HG02642 (cell line): ENCODE data around the gene CENPA.
"Not testable (repeated sequence)": the region's sequence is repeated elsewhere in the genome, so short reads cannot be mapped to it uniquely, and the experiment has no call there.

Source experiments
- ATAC-seq: cut with Tn5 transposase; IDR thresholded peaks from one replicate; pipeline ENCODE4 v1.9.1; 2021; ENCODE audit warnings: mild to moderate bottlenecking; ENCODE audit not compliant: unreplicated experiment, poor library complexity

The CENPA gene

GRCh38 chr2:26784570-26785234, 1.2 kb upstream of the CENPA start:
- no peak for ATAC-seq

GRCh38 chr2:26786207-26787028, 562 bp downstream of the CENPA start:
- ATAC-seq = peak; percentile 10

- ATAC-seq = no peak
Observed at GRCh38 chr2:26792720-26793119, 6.9 kb downstream of the CENPA start.

- no peak for ATAC-seq
Observed at GRCh38 chr2:26793518-26793917, 7.7 kb downstream of the CENPA start.

GRCh38 chr2:26795135-26795534, 9.3 kb downstream of the CENPA start:
- ATAC-seq = not testable (repeated sequence)

- no peak for ATAC-seq
Observed at GRCh38 chr2:26801328-26801727, 15.5 kb downstream of the CENPA start.

- no peak for ATAC-seq
Observed at GRCh38 chr2:26801796-26802195, 15.9 kb downstream of the CENPA start.

GRCh38 chr2:26805241-26805676, 19.4 kb downstream of the CENPA start:
- no peak for ATAC-seq

GRCh38 chr2:26807788-26808460, 22.1 kb downstream of the CENPA start:
- no peak for ATAC-seq

GRCh38 chr2:26809211-26809610, 23.4 kb downstream of the CENPA start:
- no peak for ATAC-seq

GRCh38 chr2:26809876-26810577, 24.2 kb downstream of the CENPA start:
- no peak for ATAC-seq

GRCh38 chr2:26811261-26811660, 25.4 kb downstream of the CENPA start:
- ATAC-seq = no peak

- ATAC-seq = no peak
Observed at GRCh38 chr2:26811791-26812694, 26.2 kb downstream of the CENPA start.

GRCh38 chr2:26812731-26813130, 26.9 kb downstream of the CENPA start:
- no peak for ATAC-seq

- not testable (repeated sequence) for ATAC-seq
Observed at GRCh38 chr2:26814072-26814765, 28.4 kb downstream of the CENPA start.

GRCh38 chr2:26816893-26817292, 31.0 kb downstream of the CENPA start:
- ATAC-seq = no peak

GRCh38 chr2:26818255-26818654, 32.4 kb downstream of the CENPA start:
- ATAC-seq = no peak

GRCh38 chr2:26818972-26819371, 33.1 kb downstream of the CENPA start:
- ATAC-seq = no peak

GRCh38 chr2:26820932-26821331, 35.1 kb downstream of the CENPA start:
- ATAC-seq = no peak
